ENCODE data around the gene ZNF502.

Gene ZNF502

DNA sequence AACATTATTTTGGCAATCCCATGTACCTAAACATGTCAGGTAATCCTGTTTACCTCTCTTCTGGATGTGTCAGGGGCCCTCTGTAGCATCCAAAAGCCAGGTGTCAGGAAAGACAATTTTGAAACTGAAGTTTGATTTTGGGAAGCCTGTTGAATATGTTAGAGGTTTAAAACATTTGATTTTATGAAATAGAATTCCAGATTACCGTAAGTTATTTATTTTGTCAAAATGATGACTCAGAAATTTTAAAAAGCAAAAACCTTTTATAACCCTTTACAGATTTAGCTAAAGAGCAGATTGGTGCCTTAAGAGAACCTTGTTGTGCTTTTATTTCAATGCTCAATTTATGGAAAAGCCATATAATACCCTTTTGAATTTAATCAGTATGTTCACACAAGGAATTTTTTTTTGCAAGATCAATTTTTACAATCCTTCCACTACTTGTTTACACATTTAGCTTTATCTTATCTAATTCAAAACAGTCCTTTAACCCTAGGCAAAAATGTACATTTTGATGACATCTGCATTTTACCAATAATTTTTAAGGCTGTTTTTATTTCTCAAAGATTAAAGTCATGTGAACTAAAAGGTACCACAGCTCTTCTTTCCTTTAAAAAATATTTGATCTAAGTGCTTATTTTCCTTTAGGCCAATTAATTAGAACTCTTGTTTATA lies 59.1 kb downstream of the ZNF502 start:
- DNase-seq (ENCODE audit: low spot score), result no peak

GRCh38 chr3:44772099-44772442 lies 59.6 kb downstream of the ZNF502 start:
- no peak for DNase-seq (ENCODE audit: low spot score)

All from Ammon's horn (tissue), 1 donor.